Measurements from ENCODE around the gene LONP2.

GRCh38 chr16:48256579-48257177, 12.6 kb downstream of the LONP2 start:
- TF ChIP-seq POLR2A (IDR thresholded peaks at IDR 0.05; ENCODE audit: low read depth, low read length) = no peak
- TF ChIP-seq CTCF (IDR thresholded peaks at IDR 0.05 in 2 of 3, conservative IDR thresholded peaks at IDR 0.05 in 1 of 3; ENCODE audit: control insufficient read depth in 2 of 3, extremely low read depth in 1 of 3, insufficient read depth in 1 of 3, low read depth in 3 of 3, low read length in 3 of 3) = no peak
- TF ChIP-seq TCF7 (IDR thresholded peaks at IDR 0.05; ENCODE audit: borderline replicate concordance) = no peak
- TF ChIP-seq CBX3 (IDR thresholded peaks at IDR 0.05; ENCODE audit: borderline replicate concordance, low read depth) = no peak
- TF ChIP-seq RAD51 (IDR thresholded peaks at IDR 0.05) = no peak
- TF ChIP-seq SP1 (IDR thresholded peaks at IDR 0.05; ENCODE audit: low read depth, low read length) = no peak
- TF ChIP-seq SUZ12 (IDR thresholded peaks at IDR 0.05; ENCODE audit: unreplicated experiment) = no peak
- no peak for TF ChIP-seq MEF2A (IDR thresholded peaks at IDR 0.05; ENCODE audit: insufficient read depth, low read depth, low read length)
- TF ChIP-seq ZNF384 (IDR thresholded peaks at IDR 0.05; ENCODE audit: borderline replicate concordance, low read depth, low read length) = no peak
- TF ChIP-seq FOXM1 (IDR thresholded peaks at IDR 0.05; ENCODE audit: low read depth, low read length) = no peak
- TF ChIP-seq STAT1 (conservative IDR thresholded peaks at IDR 0.05) = no peak
- TF ChIP-seq CBFB (IDR thresholded peaks at IDR 0.05; ENCODE audit: low read depth) = no peak
- TF ChIP-seq SMAD1 (IDR thresholded peaks at IDR 0.05; ENCODE audit: low read depth, partially characterized antibody) = no peak
- no peak for TF ChIP-seq REST (IDR thresholded peaks at IDR 0.05; ENCODE audit: low read depth, low read length)
